ENCODE results near the gene PDSS2. TPM values are rescaled to one million over a fixed set of nuclear protein-coding genes. Genes with fewer than 3 reads are reported as not detected.
"Not testable (repeated sequence)": the region's sequence is repeated elsewhere in the genome, so short reads cannot be mapped to it uniquely, and the experiment has no call there.

The PDSS2 gene
- total and polyA plus RNA-seq, 9 of the 15 experiments (the other 6 are each of a cell fraction or from before 2014, with no cell fraction given), result 5.8 to 21.1 (median 12.0) TPM

DNA sequence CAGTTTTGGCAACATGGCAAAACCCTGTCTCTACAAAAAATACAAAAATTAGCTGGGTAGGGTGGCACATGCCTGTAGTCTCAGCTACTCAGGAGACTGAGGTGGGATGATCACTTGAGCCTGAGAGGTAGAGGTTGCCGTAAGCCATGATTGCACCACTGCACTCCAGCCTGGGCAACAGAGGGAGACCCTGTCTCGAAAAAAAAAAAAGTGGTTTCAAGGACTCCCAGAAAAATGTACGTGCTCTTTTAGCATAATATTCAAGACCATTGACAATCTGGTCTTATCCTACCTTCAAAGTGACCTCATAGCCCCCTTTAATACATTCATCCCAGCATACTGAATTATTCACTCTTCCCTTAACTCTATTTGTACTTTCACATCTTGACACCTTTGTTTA is 16.0 kb upstream of the PDSS2 start:
- FAIRE-seq; intact Hi-C loops (cut with micrococcal nuclease); H3K9ac ChIP-seq (ENCODE audit: insufficient read depth in 1 of 2, low read depth in 2 of 2, low read length in 2 of 2); H3K4me3 ChIP-seq; H3K79me2 ChIP-seq (ENCODE audit: control insufficient read depth, insufficient read depth, low read length); H4K20me1 ChIP-seq (replicated peaks; ENCODE audit: control insufficient read depth, insufficient read depth, low read length); H3K4me1 ChIP-seq (replicated peaks in 1 of 2; ENCODE audit: control insufficient read depth in 2 of 2, insufficient read depth in 2 of 2, low read length in 2 of 2); in situ Hi-C loops (cut with MboI); DNase-seq (ENCODE audit: extremely low read depth in 1 of 4, low spot score in 3 of 4); POLR2A ChIA-PET; H2AFZ ChIP-seq (ENCODE audit: low read depth, low read length); H3K36me3 ChIP-seq (ENCODE audit: control insufficient read depth, insufficient read depth, low read length); H3K9me1 ChIP-seq (ENCODE audit: control insufficient read depth, insufficient read depth, low read length); H3K27ac ChIP-seq (ENCODE audit: extremely low read depth, low read depth, low read length); H3K9me3 ChIP-seq (replicated peaks; ENCODE audit: control insufficient read depth, insufficient read depth, low read depth, low read length); H3K4me2 ChIP-seq (ENCODE audit: insufficient read depth, low read length); BruUV-seq (replicated peaks); ATAC-seq: not testable (repeated sequence)
- 0 out of 2 replicates have a peak, but pooled peaks have one; percentile 60 for TF ChIP-seq MIER1 (IDR thresholded peaks at IDR 0.05; ENCODE audit: low read depth)
- CTCF ChIA-PET (ENCODE audit: low intra/inter-chr PET ratio), result interaction anchor here (0.6 kb wide), 1 partner anchor 86 kb away, joined by 7 read pairs; no protein-coding TSS in a partner anchor
- 3% methylated on average over 3 of the region's 3 CpGs for WGBS (ENCODE audit: insufficient coverage, low coverage, missing lambda C conversion rate)
- H3K27me3 ChIP-seq (ENCODE audit: control insufficient read depth in 2 of 2, insufficient read depth in 2 of 2, low read length in 2 of 2), result peaks cover 6 to 14% of the 10 kb centered on the region in 2 experiments; a peak in 3 of 5 replicates

DNA sequence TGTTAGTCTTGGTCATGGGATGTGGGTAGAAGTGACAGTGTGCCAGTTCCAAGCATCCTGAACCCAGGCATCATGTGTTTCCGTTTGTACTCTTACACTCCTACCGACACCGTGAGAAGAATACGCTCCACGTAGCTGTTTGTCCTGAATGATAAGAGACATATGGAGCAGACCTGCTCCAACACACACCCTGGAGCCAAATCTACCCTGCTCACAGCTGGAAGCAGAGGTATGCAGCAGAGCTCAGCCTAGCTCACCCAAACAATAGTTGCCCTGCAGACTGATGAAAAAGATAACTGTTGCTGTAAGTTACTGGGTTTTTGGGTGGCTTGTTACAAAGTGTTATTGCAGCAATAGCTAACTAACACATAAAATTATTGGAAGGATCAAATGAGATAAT is 14.3 kb upstream of the PDSS2 start:
- no peak for FAIRE-seq
- no peak for ATAC-seq
- no peak for DNase-seq (ENCODE audit: extremely low read depth in 1 of 4, low spot score in 3 of 4)
- TF ChIP-seq SMC3 (conservative IDR thresholded peaks at IDR 0.05; ENCODE audit: insufficient read depth, low read depth, low read length) (no peak), FOSL1 (tag; conservative IDR thresholded peaks at IDR 0.05) (no peak), ZNF3 (CRISPR knock-in tag; IDR thresholded peaks at IDR 0.05) (no peak), NRF1 (conservative IDR thresholded peaks at IDR 0.05 in 1 of 2, IDR thresholded peaks at IDR 0.05 in 1 of 2) (no peak), ZNF707 (CRISPR knock-in tag; conservative IDR thresholded peaks at IDR 0.05) (no peak), ARID1B (IDR thresholded peaks at IDR 0.05) (no peak), TBP (optimal IDR thresholded peaks at IDR 0.05; ENCODE audit: low read depth, low read length) (no peak), FUS (optimal IDR thresholded peaks at IDR 0.05; ENCODE audit: low read depth, low read length) (no peak)
- TF ChIP-seq, protein P1, sequence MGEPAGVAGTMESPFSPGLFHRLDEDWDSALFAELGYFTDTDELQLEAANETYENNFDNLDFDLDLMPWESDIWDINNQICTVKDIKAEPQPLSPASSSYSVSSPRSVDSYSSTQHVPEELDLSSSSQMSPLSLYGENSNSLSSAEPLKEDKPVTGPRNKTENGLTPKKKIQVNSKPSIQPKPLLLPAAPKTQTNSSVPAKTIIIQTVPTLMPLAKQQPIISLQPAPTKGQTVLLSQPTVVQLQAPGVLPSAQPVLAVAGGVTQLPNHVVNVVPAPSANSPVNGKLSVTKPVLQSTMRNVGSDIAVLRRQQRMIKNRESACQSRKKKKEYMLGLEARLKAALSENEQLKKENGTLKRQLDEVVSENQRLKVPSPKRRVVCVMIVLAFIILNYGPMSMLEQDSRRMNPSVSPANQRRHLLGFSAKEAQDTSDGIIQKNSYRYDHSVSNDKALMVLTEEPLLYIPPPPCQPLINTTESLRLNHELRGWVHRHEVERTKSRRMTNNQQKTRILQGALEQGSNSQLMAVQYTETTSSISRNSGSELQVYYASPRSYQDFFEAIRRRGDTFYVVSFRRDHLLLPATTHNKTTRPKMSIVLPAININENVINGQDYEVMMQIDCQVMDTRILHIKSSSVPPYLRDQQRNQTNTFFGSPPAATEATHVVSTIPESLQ (CRISPR knock-in tag; IDR thresholded peaks at IDR 0.05), result no peak
- TF ChIP-seq, protein P2, sequence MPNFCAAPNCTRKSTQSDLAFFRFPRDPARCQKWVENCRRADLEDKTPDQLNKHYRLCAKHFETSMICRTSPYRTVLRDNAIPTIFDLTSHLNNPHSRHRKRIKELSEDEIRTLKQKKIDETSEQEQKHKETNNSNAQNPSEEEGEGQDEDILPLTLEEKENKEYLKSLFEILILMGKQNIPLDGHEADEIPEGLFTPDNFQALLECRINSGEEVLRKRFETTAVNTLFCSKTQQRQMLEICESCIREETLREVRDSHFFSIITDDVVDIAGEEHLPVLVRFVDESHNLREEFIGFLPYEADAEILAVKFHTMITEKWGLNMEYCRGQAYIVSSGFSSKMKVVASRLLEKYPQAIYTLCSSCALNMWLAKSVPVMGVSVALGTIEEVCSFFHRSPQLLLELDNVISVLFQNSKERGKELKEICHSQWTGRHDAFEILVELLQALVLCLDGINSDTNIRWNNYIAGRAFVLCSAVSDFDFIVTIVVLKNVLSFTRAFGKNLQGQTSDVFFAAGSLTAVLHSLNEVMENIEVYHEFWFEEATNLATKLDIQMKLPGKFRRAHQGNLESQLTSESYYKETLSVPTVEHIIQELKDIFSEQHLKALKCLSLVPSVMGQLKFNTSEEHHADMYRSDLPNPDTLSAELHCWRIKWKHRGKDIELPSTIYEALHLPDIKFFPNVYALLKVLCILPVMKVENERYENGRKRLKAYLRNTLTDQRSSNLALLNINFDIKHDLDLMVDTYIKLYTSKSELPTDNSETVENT (CRISPR knock-in tag; IDR thresholded peaks at IDR 0.05), result no peak

More for the DNA sequence above, 14.3 kb upstream of the PDSS2 start:
- in situ Hi-C loops (cut with MboI) (no loop called here), intact Hi-C loops (cut with micrococcal nuclease) (no loop called here)
- Histone ChIP-seq H4K20me1 (replicated peaks; ENCODE audit: control insufficient read depth, insufficient read depth, low read length) (no peaks in the 10 kb centered on the region), H2AFZ (ENCODE audit: low read depth, low read length) (no peak overlapping the region), H3K27me3 (ENCODE audit: control insufficient read depth in 2 of 2, insufficient read depth in 2 of 2, low read length in 2 of 2) (peaks cover 4 to 14% of the 10 kb centered on the region in 2 experiments; a peak in 3 of 5 replicates), H3K36me3 (ENCODE audit: control insufficient read depth, insufficient read depth, low read length) (no peaks in the 10 kb centered on the region), H3K4me1 (replicated peaks in 1 of 2; ENCODE audit: control insufficient read depth in 2 of 2, insufficient read depth in 2 of 2, low read length in 2 of 2) (no peaks in the 10 kb centered on the region), H3K79me2 (ENCODE audit: control insufficient read depth, insufficient read depth, low read length) (no peaks in the 10 kb centered on the region), H3K4me3 (no peak overlapping the region), H3K9me3 (replicated peaks; ENCODE audit: control insufficient read depth, insufficient read depth, low read depth, low read length) (no peaks in the 10 kb centered on the region), H3K4me2 (ENCODE audit: insufficient read depth, low read length) (no peak overlapping the region), H3K9ac (ENCODE audit: insufficient read depth in 1 of 2, low read depth in 2 of 2, low read length in 2 of 2) (no peak overlapping the region), H3K27ac (ENCODE audit: extremely low read depth, low read depth, low read length) (no peak overlapping the region), H3K9me1 (ENCODE audit: control insufficient read depth, insufficient read depth, low read length) (no peaks in the 10 kb centered on the region)
- POLR2A ChIA-PET, result interaction anchor here (2.9 kb wide), 1 partner anchor 14 kb away, joined by 18 read pairs; the partner anchor contains the start of gene PDSS2
- CTCF ChIA-PET (ENCODE audit: low intra/inter-chr PET ratio), result no interaction called here
- no TSS peak for BruUV-seq (replicated peaks)
- WGBS (ENCODE audit: insufficient coverage, low coverage, missing lambda C conversion rate), result 0% methylated on average over 5 of the region's 5 CpGs
